Memory B cell (primary cell): ENCODE measurements around the gene CAPN10.

Experiments used
- ATAC-seq: fragments of 150-1000 bp; cut with Tn5 transposase; 2 replicates; pipeline ENCODE4 v1.10.0; 2021; ENCODE audit warnings: low read depth, mild to moderate bottlenecking, moderate library complexity
- DNase-seq, 2 donors: peaks; one replicate each; pipeline ENCODE4 v3.0.0; 2022; ENCODE audit warnings: low spot score in 2 of 2
- H3K27ac Mint-ChIP-seq: one replicate; pipeline ENCODE4 v1.8.0; 2022; ENCODE audit warnings: mild to moderate bottlenecking, moderate library complexity, mixed read lengths
- H3K27me3 Mint-ChIP-seq: one replicate; pipeline ENCODE4 v1.8.0; 2022; ENCODE audit warnings: mixed read lengths
- H3K36me3 Mint-ChIP-seq: one replicate; pipeline ENCODE4 v1.8.0; 2022; ENCODE audit warnings: mild to moderate bottlenecking, mixed read lengths
- H3K4me1 Mint-ChIP-seq: one replicate; pipeline ENCODE4 v1.8.0; 2022; ENCODE audit warnings: mixed read lengths
- H3K4me3 Mint-ChIP-seq: one replicate; pipeline ENCODE4 v1.8.0; 2022; ENCODE audit warnings: mild to moderate bottlenecking, moderate library complexity, mixed read lengths
- H3K9me3 Mint-ChIP-seq: one replicate; pipeline ENCODE4 v1.8.0; 2022; ENCODE audit warnings: mixed read lengths

Gene CAPN10

DNA sequence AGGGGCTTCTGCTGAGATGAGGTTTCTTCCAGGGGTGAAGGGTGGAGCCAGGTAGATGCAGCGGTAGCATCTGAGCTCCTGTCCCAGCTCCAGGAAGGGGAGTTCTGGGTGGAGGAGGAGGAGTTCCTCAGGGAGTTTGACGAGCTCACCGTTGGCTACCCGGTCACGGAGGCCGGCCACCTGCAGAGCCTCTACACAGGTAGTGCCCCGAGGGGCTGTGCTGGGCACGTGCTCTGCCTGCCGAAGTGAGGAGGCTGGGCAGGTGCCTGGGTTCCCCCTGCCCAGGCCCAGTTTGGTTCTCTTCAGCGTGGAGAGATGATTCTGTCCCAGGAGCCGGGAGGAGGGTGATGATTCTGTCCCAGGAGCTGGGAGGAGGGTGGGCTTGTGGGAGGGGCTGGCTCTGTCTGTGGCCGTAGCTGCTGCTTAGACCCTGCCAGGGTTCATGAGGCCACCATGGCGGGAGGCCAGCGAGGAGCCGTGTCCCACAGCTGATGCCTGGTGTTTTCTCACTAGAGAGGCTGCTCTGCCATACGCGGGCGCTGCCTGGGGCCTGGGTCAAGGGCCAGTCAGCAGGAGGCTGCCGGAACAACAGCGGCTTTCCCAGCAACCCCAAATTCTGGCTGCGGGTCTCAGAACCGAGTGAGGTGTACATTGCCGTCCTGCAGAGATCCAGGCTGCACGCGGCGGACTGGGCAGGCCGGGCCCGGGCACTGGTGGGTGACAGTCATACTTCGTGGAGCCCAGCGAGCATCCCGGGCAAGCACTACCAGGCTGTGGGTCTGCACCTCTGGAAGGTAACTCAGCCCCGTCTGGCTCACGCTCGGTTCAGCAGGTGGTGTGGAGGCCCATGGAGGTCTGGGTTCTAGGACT is 8.2 kb downstream of the CAPN10 start:
- no peak for ATAC-seq
- Mint-ChIP-seq H3K36me3 (peaks cover 2% of the 10 kb centered on the region), H3K4me1 (no peaks in the 10 kb centered on the region), H3K4me3 (no peak overlapping the region), H3K9me3 (no peaks in the 10 kb centered on the region), H3K27ac (no peak overlapping the region), H3K27me3 (no peaks in the 10 kb centered on the region)
- DNase-seq, result no peak

DNA sequence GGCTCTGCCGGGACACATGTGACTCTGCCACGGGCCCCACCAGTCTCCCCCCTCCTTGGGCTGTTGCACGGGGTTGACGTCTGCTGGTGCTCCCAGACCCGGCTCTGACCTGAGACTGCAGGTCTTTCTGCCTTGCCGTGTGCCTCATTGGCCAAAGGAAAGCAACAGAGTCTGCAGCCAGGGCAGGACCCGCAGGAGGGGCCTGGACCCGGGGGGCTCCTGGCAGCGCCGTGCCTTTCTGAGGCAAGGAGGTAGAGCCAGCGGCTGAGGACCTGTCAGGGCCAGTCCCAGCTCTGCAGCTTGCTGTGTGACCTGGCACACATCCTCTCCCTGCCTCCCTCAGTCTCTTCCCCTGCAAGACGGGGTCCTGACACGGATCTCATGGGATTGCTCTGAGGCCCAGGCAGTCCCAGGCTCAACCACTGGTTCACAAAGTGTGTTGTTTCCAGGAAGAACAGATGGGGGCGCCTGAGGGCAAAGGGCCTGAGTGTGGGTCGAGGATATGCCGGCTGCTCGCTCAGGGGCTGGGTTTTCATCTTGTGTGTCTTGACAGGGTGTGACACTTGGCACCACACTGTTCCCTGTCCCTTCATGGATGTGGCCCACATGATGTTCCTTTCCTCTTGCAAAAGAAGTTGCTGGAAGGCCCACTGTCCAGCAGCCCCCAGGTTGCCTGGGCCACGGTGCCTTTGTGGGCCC is 9.0 kb downstream of the CAPN10 start:
- Mint-ChIP-seq H3K27ac (no peak overlapping the region), H3K9me3 (no peaks in the 10 kb centered on the region), H3K36me3 (peaks cover 2% of the 10 kb centered on the region), H3K27me3 (no peaks in the 10 kb centered on the region), H3K4me3 (no peak overlapping the region), H3K4me1 (no peaks in the 10 kb centered on the region)
- no peak for ATAC-seq
- no peak for DNase-seq

DNA sequence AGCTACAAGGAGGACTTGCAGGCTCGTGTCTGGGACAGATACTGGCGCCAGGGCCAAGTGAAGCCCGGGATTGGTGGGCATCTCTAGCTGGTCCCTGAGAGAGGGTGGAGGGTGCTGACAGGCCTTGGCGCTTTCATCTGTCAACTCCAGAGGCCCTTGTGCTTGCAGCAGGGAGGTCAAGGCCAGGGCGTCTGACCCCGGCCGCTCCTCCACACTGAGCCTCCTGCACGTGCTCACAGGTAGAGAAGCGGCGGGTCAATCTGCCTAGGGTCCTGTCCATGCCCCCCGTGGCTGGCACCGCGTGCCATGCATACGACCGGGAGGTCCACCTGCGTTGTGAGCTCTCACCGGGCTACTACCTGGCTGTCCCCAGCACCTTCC is 9.5 kb downstream of the CAPN10 start:
- Mint-ChIP-seq H3K27ac (no peak overlapping the region), H3K4me1 (no peaks in the 10 kb centered on the region), H3K4me3 (no peak overlapping the region), H3K27me3 (no peaks in the 10 kb centered on the region), H3K36me3 (peaks cover 2% of the 10 kb centered on the region), H3K9me3 (no peaks in the 10 kb centered on the region)
- no peak for ATAC-seq
- DNase-seq, result no peak

DNA sequence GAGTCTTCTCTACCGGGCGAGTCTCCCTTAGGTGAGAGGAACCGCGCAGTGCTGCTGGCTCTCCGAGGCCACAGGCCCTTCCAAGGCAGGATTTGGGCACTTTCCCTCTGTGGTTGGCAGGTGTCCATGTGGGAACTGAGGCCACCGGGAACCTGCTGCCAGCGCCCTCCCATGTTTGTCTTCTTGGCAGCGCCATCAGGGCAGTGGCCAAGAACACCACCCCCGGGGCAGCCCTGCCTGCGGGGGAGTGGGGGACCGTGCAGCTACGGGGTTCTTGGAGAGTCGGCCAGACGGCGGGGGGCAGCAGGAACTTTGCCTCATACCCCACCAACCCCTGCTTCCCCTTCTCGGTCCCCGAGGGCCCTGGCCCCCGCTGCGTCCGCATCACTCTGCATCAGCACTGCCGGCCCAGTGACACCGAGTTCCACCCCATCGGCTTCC is 10.0 kb downstream of the CAPN10 start:
- no peak overlapping the region for H3K27ac Mint-ChIP-seq
- H3K4me3 Mint-ChIP-seq, result no peak overlapping the region
- H3K9me3 Mint-ChIP-seq, result no peaks in the 10 kb centered on the region
- no peak for DNase-seq
- no peaks in the 10 kb centered on the region for H3K27me3 Mint-ChIP-seq
- peaks cover 2% of the 10 kb centered on the region for H3K36me3 Mint-ChIP-seq
- no peak for ATAC-seq
- H3K4me1 Mint-ChIP-seq, result no peaks in the 10 kb centered on the region

DNA sequence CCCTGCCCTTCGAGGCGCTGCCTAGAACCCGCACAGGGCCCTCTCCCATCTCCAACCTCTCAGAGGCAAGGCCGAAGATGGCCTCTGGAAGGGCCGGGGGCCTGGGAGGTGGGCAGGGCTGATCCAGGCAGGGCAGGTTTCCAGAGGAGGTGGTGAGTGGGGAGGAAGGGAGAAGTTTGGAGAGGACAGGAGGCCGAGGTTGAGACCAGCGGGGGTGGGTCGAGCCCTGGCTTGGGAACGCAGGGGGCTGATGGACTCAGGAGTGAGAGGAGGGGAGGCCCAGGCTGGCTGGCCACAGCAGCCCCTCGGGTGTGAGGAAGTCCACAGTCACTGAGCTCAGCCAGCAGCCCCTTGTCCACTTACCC is 10.5 kb downstream of the CAPN10 start:
- Mint-ChIP-seq H3K36me3 (peaks cover 5% of the 10 kb centered on the region), H3K9me3 (no peaks in the 10 kb centered on the region), H3K27ac (no peak overlapping the region), H3K4me3 (no peak overlapping the region), H3K4me1 (no peaks in the 10 kb centered on the region), H3K27me3 (no peaks in the 10 kb centered on the region)
- ATAC-seq, result no peak
- no peak for DNase-seq

DNA sequence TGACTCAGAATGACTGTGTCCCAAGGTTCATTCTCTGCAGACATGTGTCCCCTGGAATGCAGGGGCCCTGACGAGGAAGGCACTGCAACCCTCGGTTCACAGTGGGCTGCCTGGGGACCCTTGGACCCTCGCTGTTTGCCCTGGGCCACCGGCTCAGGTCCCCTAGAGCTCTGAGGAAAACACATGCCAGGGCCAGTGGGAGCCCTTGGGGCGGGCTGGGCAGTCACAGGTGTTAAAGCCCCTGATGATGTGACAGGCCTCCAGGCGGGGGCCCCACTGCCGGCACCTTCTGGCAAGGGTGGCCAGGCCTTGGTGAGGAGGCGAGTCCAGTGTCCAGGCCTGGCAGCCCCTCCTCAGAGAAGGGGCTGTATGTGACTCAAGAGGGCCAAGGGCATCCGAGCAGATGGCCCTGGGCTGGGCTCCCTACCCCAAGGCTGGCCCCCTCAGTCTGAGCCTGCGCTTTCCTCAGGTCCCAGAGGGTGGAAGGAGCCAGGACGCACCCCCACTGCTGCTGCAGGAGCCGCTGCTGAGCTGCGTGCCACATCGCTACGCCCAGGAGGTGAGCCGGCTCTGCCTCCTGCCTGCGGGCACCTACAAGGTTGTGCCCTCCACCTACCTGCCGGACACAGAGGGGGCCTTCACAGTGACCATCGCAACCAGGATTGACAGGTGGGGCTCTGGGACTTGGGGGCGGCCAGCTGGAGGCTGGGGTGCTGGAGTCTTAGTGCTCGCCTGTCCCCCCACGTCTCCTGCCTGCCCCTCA is 11.1 kb downstream of the CAPN10 start:
- Mint-ChIP-seq H3K4me1 (no peaks in the 10 kb centered on the region), H3K4me3 (no peak overlapping the region), H3K9me3 (no peaks in the 10 kb centered on the region), H3K27ac (no peak overlapping the region), H3K36me3 (peaks cover 5% of the 10 kb centered on the region), H3K27me3 (no peaks in the 10 kb centered on the region)
- DNase-seq (no peak), ATAC-seq (no peak)

DNA sequence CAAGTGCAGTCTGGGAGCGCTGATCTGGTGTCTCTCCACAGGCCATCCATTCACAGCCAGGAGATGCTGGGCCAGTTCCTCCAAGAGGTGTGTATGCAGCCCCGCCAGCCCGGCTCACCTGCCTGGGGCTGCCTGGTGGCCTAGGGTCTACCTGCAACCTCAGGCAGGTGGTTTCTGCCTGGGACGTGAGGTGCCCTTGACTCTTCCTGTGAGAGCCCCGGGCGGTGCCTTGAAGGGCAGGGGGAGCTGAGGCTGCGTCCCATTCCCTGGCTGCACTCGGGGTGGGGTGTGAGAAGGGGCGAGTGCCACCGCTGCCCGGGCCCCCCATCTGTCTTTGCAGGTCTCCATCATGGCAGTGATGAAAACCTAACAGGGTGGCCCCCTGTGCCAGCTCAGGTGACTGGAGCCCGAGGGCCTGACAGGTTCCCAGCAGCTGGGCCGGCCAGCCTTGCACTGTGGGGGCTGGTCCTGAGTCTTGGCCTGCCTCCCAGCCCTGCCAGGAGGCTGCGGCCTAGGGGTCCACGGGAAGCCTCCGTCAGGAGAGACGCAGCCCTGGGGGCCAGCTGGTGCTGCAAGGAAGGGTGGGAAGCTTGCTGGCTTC is 11.9 kb downstream of the CAPN10 start:
- Mint-ChIP-seq H3K4me1 (no peaks in the 10 kb centered on the region), H3K36me3 (peaks cover 7% of the 10 kb centered on the region), H3K27me3 (no peaks in the 10 kb centered on the region), H3K27ac (no peak overlapping the region), H3K4me3 (no peak overlapping the region), H3K9me3 (no peaks in the 10 kb centered on the region)
- DNase-seq (no peak), ATAC-seq (no peak)

DNA sequence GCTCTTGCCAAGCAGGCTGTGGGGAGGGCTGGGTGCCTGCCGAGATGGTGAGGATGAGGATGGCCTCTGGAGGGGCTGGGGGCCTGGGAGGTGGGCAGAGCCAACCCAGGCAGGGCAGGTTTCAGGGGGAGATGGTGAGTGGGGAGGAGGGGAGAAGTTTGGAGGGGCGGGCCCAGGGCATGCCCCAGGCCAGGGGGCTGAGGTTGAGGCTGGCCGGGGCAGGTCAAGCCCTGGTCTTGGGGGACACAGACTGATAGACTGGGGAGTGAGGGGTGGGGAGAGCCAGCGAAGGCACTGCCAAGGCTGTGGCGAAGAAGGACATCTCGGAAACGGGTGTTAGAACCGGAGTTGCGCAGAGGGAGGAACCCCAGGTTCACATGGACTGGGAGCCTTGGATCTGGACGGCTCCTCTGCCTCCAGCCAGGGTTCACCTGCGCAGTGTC is 12.6 kb downstream of the CAPN10 start:
- peaks cover 8% of the 10 kb centered on the region for H3K36me3 Mint-ChIP-seq
- no peak overlapping the region for H3K4me3 Mint-ChIP-seq
- H3K27me3 Mint-ChIP-seq, result no peaks in the 10 kb centered on the region
- no peak overlapping the region for H3K27ac Mint-ChIP-seq
- DNase-seq (no peak), ATAC-seq (no peak)
- H3K4me1 Mint-ChIP-seq, result no peaks in the 10 kb centered on the region
- H3K9me3 Mint-ChIP-seq, result no peaks in the 10 kb centered on the region

DNA sequence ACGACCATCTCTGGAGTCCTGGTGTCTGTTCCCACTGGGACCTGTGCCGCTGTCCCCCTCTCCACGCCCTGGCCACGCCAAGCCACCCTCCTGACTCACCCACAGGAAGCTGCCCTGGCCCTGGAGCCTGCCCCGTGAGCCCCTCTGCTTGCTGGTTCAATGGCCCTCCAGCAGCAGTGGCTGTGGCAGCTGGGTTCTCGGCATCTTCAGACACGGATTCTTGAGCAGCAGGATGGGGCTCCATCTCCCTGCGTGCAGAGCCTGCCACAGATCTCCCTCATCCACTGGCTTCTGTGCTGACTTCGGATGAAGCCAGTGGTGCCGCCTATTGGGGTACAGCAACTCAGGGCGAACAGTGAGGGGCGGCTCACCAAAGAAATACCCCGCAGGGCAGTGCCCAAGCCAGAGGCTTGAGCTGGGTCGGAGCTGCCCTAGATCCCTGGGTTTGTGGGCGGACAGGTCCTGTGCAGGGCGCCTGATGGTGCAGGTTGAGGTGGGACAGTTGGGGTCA is 14.0 kb downstream of the CAPN10 start:
- Mint-ChIP-seq H3K9me3 (no peaks in the 10 kb centered on the region), H3K27ac (no peak overlapping the region), H3K36me3 (peaks cover 8% of the 10 kb centered on the region), H3K4me1 (no peaks in the 10 kb centered on the region), H3K27me3 (no peaks in the 10 kb centered on the region), H3K4me3 (no peak overlapping the region)
- no peak for DNase-seq
- no peak for ATAC-seq

DNA sequence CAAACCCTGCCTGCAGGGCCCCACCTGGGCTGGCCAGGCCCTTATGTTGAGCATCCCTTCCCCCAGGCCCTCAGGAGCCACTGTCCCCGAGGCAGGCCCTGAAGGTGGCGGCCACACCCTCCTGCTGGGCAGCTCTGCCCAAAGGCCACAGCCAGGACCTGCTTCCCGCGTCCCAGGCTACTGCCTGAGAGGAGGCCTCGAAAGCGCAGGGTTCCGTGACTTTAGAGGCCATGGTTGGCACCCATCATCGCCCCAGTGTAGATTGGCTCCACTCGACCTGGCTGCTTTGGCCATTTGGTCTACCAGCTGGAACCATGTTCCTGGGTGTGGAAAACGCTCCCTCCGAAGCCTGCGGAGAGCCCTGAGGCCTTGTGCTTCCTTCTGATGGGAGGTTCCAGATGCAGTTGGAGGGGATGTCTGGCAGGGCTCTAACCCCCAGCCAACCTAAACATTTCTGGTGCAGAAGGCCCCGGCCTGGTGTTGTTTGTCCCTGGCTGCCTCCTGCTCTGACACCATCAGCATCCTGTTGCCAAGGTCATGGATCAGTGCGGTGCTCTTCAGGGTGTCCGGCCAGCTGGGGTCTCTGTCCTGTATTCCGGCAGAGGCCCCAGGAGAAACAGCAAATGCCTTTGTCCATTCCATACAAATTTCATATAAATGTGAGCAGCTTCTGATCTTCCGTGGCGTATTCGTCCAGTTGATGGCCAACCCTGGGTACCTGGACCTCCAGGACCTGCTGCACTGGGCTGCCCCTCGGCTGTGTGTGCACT is 14.7 kb downstream of the CAPN10 start:
- no peaks in the 10 kb centered on the region for H3K27me3 Mint-ChIP-seq
- H3K9me3 Mint-ChIP-seq, result no peaks in the 10 kb centered on the region
- DNase-seq, result no peak
- no peak overlapping the region for H3K4me3 Mint-ChIP-seq
- peaks cover 8% of the 10 kb centered on the region for H3K36me3 Mint-ChIP-seq
- no peak overlapping the region for H3K27ac Mint-ChIP-seq
- H3K4me1 Mint-ChIP-seq, result no peaks in the 10 kb centered on the region
- no peak for ATAC-seq

DNA sequence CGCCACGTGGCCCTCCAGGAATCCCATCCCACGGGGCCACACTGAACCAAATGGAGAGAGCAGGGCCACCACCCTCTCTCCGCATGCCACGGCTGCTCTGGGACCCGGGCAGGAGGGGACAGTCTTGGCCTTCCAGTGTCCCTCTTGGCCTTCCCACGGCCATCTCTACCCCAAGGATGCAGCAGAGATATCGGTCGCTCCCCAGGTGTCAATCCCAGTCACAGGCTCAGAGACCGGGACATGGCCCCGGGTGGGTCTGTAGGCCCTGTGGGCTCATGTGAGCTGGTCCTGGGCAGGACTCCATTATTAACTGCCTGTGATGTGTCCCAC is 15.3 kb downstream of the CAPN10 start:
- DNase-seq, result no peak
- no peak overlapping the region for H3K4me3 Mint-ChIP-seq

DNA sequence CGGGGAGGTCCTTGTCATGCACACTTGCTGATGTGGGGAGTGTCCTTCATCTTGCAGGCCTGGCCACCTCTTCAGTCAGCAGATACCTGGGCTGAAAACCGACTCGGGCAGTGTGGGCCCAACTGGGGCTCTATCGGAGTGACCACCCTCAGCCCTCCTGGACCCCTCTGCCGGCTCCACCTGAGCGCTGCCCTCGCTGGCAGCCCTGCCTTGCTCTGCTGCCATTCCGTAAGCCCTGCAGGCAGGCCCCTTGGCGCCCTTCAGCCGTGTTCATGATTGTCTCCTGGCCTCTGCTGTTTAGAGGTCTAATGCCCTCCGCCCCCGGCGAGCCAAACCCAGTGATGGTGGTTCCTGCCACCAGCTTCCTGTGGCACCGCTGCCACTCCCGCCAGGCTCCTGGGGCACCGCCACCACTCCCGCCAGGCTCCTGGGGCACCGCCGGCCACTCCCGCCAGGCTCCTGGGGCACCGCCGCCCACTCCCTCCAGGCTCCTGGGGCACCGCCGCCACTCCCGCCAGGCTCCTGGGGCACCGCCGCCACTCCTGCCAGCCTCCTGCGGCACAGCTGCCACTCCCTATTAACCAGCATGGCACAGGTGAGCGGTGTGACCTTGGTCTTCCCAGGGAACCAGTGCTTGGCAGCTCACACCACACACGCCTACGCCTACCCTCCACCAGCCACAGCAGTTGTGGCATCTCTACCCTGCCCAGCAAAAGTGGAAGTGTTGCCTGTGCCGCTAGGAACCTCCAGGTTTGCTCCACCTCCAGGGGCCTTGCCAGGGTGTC is 15.9 kb downstream of the CAPN10 start:
- H3K4me1 Mint-ChIP-seq, result no peaks in the 10 kb centered on the region

More for the DNA sequence above, 15.3 kb downstream of the CAPN10 start:
- Mint-ChIP-seq H3K27ac (no peak overlapping the region), H3K4me1 (no peaks in the 10 kb centered on the region), H3K27me3 (no peaks in the 10 kb centered on the region), H3K36me3 (peaks cover 8% of the 10 kb centered on the region), H3K9me3 (no peaks in the 10 kb centered on the region)
- no peak for ATAC-seq

More for the DNA sequence above, 15.9 kb downstream of the CAPN10 start:
- DNase-seq (no peak), ATAC-seq (no peak)
- Mint-ChIP-seq H3K36me3 (peaks cover 8% of the 10 kb centered on the region), H3K27me3 (no peaks in the 10 kb centered on the region), H3K9me3 (no peaks in the 10 kb centered on the region), H3K4me3 (no peak overlapping the region), H3K27ac (no peak overlapping the region)
